GM19324 (cell line): ENCODE data around the gene WDFY4.
A peak's percentile ranks its signal among the peaks of the same experiment; 100 is the strongest.
"Not testable (repeated sequence)": the region's sequence is repeated elsewhere in the genome, so short reads cannot be mapped to it uniquely, and the experiment has no call there.

Experiments used
- ATAC-seq: cut with Tn5 transposase; IDR thresholded peaks from one replicate; pipeline ENCODE4 v1.9.1; 2021; ENCODE audit warnings: mild to moderate bottlenecking, moderate library complexity; ENCODE audit not compliant: unreplicated experiment, low FRiP score

The WDFY4 gene, protein sequence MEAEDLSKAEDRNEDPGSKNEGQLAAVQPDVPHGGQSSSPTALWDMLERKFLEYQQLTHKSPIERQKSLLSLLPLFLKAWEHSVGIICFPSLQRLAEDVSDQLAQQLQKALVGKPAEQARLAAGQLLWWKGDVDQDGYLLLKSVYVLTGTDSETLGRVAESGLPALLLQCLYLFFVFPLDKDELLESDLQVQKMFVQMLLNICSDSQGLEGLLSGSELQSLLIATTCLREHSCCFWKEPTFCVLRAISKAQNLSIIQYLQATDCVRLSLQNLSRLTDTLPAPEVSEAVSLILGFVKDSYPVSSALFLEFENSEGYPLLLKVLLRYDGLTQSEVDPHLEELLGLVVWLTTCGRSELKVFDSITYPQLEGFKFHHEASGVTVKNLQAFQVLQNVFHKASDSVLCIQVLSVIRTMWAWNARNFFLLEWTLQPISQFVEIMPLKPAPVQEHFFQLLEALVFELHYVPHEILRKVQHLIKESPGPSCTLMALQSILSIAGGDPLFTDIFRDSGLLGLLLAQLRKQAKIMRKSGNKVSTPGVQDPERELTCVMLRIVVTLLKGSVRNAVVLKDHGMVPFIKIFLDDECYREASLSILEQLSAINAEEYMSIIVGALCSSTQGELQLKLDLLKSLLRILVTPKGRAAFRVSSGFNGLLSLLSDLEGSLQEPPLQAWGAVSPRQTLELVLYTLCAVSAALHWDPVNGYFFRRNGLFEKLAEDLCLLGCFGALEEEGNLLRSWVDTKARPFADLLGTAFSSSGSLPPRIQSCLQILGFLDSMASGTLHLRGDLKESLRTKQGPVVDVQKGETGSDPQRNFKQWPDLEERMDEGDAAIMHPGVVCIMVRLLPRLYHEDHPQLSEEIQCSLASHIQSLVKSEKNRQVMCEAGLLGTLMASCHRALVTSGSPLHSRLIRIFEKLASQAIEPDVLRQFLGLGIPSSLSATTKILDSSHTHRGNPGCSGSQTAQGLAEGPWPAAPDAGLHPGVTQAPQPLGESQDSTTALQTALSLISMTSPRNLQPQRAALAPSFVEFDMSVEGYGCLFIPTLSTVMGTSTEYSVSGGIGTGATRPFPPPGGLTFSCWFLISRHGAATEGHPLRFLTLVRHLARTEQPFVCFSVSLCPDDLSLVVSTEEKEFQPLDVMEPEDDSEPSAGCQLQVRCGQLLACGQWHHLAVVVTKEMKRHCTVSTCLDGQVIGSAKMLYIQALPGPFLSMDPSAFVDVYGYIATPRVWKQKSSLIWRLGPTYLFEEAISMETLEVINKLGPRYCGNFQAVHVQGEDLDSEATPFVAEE (N-terminal part only)

GRCh38 chr10:48684792-48685623 is at the start of gene WDFY4:
Gene WDFY4 (plus strand): TSS chr10:48684873. CDS start chr10:48709733, 24,860 bp downstream.
- ATAC-seq = peak; percentile 57

- ATAC-seq = no peak
Observed at GRCh38 chr10:48634984-48635557, 49.6 kb upstream of the WDFY4 start.

DNA sequence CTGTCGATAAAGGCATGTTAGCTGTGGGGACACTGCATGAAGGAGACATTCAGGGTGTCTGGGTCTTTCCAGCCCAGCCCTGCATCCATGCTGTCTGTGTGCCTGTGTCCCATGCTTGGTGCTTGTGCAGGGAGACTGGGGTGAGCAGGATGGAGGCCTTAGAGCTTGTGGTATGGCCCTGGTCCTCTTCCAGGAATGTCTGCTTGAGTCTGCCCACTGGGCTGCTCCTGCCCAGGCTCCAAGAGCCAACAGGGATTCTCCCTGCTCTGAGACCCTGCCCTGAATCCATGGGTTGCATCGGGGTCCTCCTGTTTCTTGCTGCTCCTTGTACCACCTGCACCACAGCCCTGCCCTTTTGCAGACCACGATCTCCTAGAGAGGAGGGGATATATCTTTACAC is 48.4 kb upstream of the WDFY4 start:
- ATAC-seq = no peak

DNA sequence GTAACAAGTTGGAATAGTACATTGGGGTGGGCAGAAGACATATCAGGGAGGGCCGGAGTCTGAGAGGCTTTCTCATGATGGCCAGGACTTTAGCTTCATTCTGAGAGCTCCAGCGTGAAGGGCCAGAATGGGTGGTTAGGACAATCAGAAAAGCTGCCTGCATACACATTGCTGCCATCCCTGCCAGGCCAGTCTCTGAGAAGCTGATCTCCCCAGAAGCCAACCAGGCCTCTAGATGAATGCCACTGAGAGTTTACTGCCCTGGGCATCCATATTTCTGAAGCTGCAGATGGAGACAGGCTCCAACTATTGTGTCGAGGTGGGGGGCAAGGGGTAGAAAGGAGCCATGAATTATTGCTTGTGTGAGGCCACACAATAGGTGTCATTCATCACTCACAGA is 47.8 kb upstream of the WDFY4 start:
- ATAC-seq = no peak

DNA sequence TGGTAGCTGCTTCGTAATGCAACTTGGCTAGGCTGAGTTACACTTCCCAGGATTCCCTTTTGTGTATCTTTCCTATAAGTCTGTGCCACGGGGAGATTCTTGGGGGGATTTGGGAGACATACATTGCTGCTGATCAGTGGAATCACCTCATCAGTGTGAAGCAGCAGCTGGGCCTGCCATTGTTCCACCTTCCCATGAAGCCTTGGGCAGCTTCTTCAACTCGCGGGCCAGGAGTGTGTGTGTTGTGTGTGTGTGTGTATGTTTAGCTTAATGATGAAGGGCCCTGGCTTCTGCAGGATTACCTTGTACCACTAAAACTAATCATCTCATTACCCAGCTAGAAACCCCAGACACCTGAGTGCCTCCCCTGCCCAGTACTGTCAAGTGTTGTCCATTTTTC is 46.5 kb upstream of the WDFY4 start:
- no peak for ATAC-seq

GRCh38 chr10:48638739-48639527 is 45.7 kb upstream of the WDFY4 start:
- no peak for ATAC-seq

GRCh38 chr10:48639632-48640031 is 45.0 kb upstream of the WDFY4 start:
- ATAC-seq = no peak

DNA sequence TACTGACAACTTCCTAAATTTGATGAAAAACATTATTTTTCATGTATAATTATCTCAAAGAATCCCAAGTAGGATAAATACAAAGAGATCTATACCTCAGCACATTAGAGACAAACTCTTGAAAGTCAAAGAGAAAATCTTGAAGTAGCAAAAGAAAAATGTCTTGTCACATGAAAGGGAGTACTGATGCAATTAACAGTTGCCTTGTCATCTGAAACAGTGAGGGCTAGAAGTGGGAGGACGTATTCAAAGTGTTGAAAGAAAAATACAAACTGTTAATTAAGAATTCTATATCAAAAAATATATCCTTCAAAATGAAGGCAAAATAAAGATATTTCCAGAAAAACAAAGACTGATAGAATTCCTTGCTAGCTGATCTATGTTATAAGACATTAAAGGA is 44.3 kb upstream of the WDFY4 start:
- ATAC-seq = no peak

DNA sequence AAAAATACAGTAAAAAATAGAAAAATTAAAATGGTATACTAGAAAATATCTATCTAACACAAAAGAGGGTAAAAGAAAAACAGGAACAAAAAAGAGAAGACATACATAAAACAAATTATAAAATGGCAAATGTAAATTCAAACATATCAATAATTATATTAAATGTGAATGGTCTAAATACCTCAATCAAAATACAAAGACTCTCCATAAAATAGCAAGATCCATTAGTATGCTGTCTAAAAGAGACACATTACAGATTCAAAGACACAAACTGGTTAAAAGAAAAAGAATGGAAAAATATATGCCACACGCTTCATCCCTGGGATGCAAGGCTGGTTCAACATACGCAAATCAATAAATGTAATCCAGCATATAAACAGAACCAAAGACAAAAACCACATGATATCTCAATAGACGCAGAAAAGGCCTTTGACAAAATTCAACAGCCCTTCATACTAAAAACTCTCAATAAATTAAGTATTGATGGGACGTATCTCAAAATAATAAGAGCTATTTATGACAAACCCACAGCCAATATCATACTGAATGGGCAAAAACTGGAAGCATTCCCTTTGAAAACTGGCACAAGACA is 43.5 kb upstream of the WDFY4 start:
- ATAC-seq = not testable (repeated sequence)

DNA sequence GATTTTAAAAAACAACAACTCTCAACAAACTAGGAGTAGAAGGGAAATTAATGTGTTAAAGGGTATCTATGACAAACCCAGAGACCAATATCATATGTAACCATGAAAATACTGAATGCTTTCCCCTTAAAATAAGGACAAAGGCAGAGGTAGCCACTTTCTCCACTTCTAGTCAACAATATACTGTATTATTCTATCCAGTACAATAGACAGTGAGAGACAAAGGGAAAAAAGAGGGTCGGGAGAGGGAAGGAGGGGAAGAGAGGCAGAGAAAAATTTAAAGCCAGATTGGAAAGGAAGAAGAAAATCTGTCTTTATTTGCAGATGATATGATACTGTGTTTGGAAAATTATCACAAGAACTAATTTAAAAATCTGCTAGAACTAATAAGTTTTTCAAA is 39.1 kb upstream of the WDFY4 start:
- ATAC-seq = no peak

GRCh38 chr10:48647073-48647472 is 37.6 kb upstream of the WDFY4 start:
- ATAC-seq = not testable (repeated sequence)

- no peak for ATAC-seq
Observed at GRCh38 chr10:48648172-48648942, 36.3 kb upstream of the WDFY4 start.

GRCh38 chr10:48649349-48649944 is 35.2 kb upstream of the WDFY4 start:
- no peak for ATAC-seq

DNA sequence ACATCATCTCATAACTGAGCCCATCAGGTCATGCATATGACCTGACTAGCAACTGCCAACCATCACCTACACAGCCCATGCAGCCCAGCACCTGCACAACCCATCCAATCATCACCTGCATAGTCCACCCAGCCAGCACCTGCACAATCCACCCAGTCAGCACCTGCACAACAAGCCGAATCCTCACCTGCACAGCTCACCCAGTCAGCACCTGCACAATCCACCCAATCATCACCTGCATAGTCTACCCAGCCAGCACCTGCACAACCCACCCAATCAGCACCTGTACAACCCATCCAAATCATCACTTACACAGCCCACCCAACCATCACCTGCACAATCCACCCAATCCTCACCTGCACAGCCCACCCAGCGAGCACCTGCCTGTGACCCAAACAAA is 33.4 kb upstream of the WDFY4 start:
- no peak for ATAC-seq

GRCh38 chr10:48651839-48652238 is 32.8 kb upstream of the WDFY4 start:
- no peak for ATAC-seq

DNA sequence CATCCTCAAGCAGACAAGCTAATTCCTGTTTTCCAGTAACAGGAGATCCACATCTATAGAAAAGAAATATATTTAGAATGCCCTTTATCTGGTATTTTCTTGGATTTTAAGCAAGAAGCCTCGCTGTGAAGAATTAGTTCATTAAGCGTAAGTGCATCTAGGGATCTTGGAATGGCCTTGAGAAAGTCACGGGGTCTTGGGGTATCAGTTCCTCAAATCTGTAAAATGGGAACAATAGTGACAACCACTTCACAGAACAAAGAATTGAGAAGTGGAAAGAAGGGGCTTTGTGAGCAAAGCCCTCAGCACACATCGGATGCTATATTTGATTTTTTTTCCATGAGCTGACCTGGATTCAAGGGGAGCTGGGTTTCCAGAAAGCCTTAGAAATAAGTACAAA is 32.3 kb upstream of the WDFY4 start:
- ATAC-seq = no peak

GRCh38 chr10:48653347-48653746 is 31.3 kb upstream of the WDFY4 start:
- ATAC-seq = no peak
